Stimulated activated naive CD4-positive, alpha-beta T cell treated with Interleukin-2 at 50 U/mL for 16 hours (primary cell): ENCODE measurements around the gene OR5A1.
"Not testable (repeated sequence)": the region's sequence is repeated elsewhere in the genome, so short reads cannot be mapped to it uniquely, and the experiment has no call there.

Experiments used
- DNase-seq: peaks from one replicate; lab custom pipeline; 2025; lab: John Stamatoyannopoulos, UW

OR5A1 gene

DNA sequence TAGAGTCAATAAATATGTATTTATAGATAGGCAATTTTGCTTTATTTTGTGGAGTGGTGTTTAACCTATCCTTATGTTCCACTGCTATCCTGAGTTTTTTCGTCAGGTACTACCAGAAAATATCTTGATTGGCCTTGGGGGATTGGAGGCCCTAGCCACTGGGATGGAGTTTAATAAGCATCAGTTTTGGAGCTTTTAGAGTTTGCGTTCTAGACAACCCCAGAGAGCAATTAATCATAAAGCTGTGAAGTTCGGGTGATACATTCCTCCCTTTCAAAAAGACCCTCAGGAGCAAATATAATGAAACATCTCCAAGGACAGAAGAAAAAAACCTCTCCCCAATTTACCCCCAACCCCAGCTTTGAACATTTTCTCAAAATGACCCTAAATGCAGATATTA, at the start of gene OR5A1:
Gene OR5A1, plus strand, starts transcription at position 301 of the 400 bp plus-strand sequence. CDS start 6,700 bp downstream, outside the sequence.
- DNase-seq = no peak

DNA sequence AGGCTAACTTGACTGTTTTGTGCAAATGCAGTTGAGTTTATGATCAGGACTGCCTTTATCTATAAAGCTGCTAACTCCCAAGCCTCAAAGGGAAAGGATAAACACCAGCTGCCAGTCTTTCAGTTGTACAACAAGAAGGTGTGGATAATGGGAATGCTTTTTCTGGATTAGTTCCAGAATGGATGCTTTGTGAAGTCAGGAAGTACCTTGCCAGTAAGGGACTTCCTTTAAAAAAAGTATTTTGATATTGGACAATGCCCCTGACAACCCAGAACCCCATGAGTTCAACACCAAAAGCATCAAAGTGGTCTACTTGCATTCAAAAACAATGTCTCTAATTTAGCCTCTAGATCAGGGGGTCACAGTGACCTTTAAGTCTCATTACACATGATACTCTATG, 42.1 kb upstream of the OR5A1 start:
- no peak for DNase-seq

DNA sequence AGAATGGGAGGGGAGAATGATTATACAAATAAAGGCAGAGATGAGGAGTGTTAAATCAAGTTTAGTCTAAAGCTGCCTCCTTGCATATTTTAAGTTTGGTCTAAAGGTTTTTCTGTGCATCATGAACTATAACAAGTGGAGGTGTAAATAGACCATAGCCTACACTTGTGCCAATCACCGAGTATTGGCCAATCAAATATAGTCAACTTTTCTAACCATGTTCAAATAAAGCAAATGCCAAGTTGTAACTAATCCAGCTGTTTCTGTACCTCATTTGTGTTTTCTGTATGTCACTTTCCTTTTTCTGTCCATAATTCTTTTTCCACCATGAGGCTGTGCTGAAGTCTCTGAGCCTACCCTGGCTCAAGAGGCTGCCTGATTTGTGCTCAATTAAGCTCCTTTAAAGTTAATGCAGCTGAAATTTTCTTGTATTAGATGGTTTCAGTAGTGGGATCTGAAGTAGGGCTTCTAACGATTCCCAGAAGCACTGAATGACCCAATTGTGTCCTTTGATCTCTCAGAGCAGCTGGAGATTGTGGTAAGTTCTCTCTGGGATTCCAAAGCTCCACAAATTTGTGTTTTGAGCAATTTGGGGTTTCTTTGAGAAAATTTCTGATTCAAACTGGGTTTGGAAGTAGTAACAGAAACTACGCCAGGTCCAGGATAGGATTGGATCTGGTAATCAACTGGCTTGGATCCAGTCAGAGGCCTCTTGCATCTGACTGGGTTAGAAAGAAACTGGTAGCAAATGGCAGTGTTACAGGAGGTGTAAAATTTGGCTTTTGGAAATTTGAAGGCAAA, 35.6 kb upstream of the OR5A1 start:
- no peak for DNase-seq

GRCh38 chr11:59401262-59401552, 35.1 kb upstream of the OR5A1 start:
- no peak for DNase-seq

DNA sequence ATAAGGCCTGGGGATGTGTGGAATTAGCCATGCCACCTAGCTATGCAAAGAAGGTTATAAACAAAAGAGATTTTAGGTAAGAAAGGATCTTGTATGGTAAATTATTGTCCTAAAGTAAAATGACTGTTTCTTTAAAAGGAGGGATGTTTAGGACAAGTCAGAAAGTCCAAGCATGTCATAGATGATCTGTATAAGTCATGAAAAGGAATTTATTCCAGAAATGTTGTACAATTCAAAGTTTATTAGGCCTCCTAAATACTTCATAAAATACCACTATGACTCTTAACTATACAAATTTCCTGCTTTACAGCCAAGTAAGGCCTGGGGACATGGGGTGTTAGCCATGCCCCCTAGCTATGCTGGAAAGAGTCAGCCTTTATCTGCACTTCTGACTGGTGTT, 32.7 kb upstream of the OR5A1 start:
- DNase-seq = no peak

- DNase-seq = no peak
Observed at GRCh38 chr11:59413646-59414045, 22.6 kb upstream of the OR5A1 start.

DNA sequence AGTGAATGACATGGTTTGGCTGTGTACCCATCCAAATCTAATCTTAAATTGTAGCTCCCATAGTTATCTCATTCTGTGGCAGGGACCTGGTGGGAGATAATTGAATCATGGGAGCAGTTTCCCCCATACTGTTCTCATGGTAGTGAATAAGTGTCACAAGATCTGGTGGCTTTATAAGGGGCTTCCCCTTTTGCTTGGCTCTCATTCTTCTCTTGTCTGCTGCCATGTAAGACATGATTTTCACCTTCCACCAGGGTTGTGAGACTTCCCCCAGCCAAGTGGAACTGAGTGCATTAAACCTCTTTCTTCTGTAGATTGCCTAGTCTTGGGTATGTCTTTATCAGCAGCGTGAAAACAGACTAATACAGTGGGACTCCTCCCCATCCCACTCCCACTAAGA, 21.2 kb upstream of the OR5A1 start:
- DNase-seq = no peak

- DNase-seq = no peak
Observed at GRCh38 chr11:59416613-59417012, 19.7 kb upstream of the OR5A1 start.

- DNase-seq = no peak
Observed at GRCh38 chr11:59417023-59417422, 19.2 kb upstream of the OR5A1 start.

- DNase-seq = no peak
Observed at GRCh38 chr11:59418156-59418555, 18.1 kb upstream of the OR5A1 start.

- DNase-seq = no peak
Observed at GRCh38 chr11:59423835-59424234, 12.4 kb upstream of the OR5A1 start.

GRCh38 chr11:59425131-59425530, 11.1 kb upstream of the OR5A1 start:
- DNase-seq = no peak

- DNase-seq = no peak
Observed at GRCh38 chr11:59426361-59427067, 9.8 kb upstream of the OR5A1 start, which contains the start of gene OR5A2. OR5A2 (minus strand) TSS chr11:59426413; CDS start chr11:59422953, 3,460 bp downstream.

DNA sequence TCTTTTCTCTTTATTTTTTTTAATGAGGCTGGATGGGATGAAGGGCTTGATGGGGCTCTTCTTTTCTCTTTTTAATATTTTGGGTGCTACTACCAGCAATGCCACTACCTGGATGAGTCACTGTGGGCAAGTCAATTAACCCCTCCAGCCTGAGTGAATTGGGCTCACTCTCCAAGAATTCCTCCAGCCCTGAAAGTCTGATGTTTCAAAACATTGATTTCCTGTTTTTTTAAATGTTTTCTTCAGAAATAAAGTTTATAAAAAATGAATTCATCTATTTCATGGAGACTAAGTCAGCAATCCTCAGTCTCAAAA, 9.2 kb upstream of the OR5A1 start:
- no peak for DNase-seq

- DNase-seq = peak; percentile 0
Observed at GRCh38 chr11:59429924-59430516, 6.2 kb upstream of the OR5A1 start.

GRCh38 chr11:59437770-59438169, 1.5 kb downstream of the OR5A1 start:
- no peak for DNase-seq

DNA sequence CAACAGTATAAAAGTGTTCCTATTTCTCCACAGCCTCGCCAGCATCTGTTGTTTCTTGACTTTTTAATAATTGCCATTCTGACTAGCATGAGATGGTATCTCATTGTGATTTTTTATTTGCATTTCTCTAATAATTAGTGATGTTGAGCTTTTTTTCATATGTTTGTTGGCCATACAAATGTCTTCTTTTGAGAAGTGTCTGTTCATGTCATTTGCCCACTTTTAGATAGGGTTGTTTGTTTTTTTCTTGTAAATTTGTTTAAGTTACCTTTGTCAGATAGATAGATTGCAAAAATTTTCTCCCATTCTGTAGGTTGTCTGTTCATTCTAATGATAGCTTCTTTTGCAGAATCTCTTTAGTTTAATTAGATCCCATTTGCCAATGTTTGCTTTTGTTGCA, 9.4 kb downstream of the OR5A1 start:
- DNase-seq = not testable (repeated sequence)

DNA sequence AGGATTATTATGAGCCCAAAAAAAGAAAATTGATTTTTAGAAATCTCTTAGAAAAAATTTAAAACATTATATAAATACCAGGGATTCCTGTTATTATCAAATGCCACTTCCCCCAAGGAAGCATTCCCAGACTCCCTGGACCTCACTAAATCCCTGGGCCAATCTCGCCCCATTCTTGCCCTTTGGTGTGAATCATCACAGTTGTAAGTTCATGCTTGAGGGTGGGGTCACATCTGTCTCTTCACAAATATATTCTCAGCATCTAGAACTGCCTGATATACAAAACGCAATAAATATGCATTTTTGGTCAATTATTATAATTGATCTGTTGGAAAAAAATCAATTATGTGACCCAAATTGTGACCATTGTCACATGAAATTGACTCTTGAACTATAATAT, 12.2 kb downstream of the OR5A1 start:
- DNase-seq = no peak

DNA sequence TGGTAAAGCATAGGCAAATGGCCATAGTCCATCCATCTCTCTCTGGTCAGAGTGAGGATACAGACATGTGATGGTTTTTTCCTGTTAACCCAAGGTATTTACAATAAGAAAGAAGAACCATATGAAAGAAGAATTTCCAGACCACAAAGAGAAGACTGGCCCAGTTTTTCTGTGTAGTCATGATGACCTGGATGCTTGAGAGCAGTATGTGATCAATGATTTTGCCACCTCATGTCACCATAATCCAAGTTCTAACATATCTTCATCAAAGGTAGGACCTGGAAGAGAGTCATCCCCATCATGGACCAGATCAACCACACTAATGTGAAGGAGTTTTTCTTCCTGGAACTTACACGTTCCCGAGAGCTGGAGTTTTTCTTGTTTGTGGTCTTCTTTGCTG, 20.4 kb downstream of the OR5A1 start, which contains the start of gene OR4D6:
Gene OR4D6, plus strand, starts transcription at position 301 of the 400 bp plus-strand sequence. Its CDS starts 0 bp downstream, at position 301.
- DNase-seq = no peak

GRCh38 chr11:59459916-59460315, 23.6 kb downstream of the OR5A1 start:
- DNase-seq = no peak

- no peak for DNase-seq
Observed at GRCh38 chr11:59463190-59463641, 26.9 kb downstream of the OR5A1 start.

- no peak for DNase-seq
Observed at GRCh38 chr11:59473015-59473414, 36.7 kb downstream of the OR5A1 start, which contains the start of gene OR4D10. OR4D10 (plus strand) TSS chr11:59473315; CDS start chr11:59477430, 4,115 bp downstream.

DNA sequence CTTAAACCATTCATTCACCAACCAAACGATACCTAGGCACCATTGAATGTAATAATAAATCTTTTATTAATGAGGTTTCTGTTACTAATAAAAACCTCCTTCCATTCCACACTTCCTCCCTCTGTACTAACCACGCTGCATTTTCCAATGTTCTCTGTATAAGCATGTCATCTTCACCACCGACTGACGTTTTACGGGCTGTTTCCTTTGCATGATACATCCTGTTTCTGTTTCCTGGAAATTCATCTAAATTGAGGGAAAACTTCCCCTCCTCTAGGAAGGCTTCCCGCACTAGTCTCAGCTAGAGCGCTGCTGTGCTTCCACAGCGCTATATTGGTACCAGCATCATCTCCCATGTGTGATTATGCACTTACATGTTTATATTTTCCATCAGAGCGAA, 38.9 kb downstream of the OR5A1 start:
- no peak for DNase-seq
